Measurements from ENCODE around the gene VWDE.

GRCh38 chr7:12397671-12398070, 6.0 kb downstream of the VWDE start:
- TF ChIP-seq, protein P1, sequence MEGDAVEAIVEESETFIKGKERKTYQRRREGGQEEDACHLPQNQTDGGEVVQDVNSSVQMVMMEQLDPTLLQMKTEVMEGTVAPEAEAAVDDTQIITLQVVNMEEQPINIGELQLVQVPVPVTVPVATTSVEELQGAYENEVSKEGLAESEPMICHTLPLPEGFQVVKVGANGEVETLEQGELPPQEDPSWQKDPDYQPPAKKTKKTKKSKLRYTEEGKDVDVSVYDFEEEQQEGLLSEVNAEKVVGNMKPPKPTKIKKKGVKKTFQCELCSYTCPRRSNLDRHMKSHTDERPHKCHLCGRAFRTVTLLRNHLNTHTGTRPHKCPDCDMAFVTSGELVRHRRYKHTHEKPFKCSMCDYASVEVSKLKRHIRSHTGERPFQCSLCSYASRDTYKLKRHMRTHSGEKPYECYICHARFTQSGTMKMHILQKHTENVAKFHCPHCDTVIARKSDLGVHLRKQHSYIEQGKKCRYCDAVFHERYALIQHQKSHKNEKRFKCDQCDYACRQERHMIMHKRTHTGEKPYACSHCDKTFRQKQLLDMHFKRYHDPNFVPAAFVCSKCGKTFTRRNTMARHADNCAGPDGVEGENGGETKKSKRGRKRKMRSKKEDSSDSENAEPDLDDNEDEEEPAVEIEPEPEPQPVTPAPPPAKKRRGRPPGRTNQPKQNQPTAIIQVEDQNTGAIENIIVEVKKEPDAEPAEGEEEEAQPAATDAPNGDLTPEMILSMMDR (IDR thresholded peaks at IDR 0.05) = no peak
- no peak for TF ChIP-seq POLR2AphosphoS5 (IDR thresholded peaks at IDR 0.05)

All from gastroesophageal sphincter (tissue), 3 donors.